Skeletal muscle cell (primary cell): ENCODE measurements around the gene CDK6.
"Not testable (repeated sequence)": the region's sequence is repeated elsewhere in the genome, so short reads cannot be mapped to it uniquely, and the experiment has no call there.

Experiments used
- DNase-seq: peaks from one replicate; pipeline ENCODE4 v3.0.0-alpha.2; 2010; ENCODE audit warnings: low read depth
- H3K4me3 ChIP-seq: 2 replicates; pipeline ENCODE4 v1.5.1; 2011; ENCODE audit warnings: low read depth, mild to moderate bottlenecking, control low read depth, low read length, moderate library complexity

The CDK6 gene

DNA sequence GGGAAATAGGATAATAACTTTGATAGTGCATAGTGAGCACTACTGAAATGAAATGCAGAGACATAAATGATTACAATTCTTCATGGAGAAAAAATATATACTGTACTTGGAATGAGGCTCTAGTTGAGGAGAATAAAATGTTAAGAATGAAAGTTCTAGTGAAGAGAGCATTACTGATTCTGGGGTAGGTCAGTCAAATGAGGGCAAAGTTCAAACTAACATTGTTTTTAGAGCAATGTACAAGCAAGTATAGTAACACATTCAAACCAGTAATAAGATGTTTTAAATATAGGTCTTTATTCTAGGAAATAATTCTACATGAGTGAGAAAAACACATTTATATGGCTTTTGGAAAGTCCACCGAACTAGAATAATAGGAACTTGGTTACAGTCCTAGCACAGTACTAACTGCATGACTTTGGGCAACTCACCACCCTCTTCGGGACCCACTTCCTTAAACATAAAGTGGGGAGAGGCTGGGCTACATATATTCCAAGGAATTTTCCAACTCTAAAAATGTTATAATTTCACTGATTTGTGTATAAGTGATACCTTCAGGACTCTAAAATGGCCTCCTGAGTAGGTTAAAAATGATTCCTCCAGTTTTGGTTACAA is 86.4 kb downstream of the CDK6 start:
- H3K4me3 ChIP-seq = no peak overlapping the region
- no peak for DNase-seq

DNA sequence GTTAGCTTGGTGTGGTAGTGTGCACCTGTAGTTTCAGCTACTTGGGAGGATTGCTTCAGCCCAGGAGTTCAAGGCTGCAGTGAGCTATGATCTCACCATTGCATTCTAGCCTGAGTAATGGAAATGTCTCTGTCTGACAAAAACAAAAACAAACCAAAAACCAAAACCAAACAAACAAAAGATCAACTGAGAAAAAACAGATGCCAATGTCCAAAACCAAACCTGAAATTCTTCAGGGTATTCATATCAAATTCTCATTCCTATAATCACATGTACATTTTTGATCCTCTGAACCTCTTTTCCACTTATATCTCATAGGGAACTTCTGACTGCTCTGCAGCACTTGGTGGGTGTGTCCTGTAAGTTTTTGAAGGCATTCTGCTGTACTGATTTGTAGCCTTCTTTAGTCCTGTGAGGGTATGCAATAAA is 87.0 kb downstream of the CDK6 start:
- DNase-seq = no peak
- no peak overlapping the region for H3K4me3 ChIP-seq

DNA sequence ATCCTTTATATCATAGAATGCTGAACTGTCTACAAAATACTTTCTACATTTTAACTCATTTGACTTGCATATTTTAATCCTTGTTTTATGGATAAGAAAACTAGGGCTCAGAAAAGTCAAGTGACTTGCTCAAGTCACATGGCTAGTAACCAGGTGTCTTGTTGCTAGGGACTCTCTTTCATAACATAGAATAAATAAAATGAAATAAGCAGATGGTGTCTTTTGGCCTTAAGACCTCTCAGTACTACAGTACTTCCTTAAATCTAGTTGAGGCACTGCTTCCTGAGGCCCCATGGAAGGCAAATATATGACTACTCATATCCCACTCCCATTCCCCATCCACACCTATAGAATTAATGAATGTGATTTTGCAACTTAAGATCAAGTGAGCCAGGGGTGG is 87.9 kb downstream of the CDK6 start:
- no peak overlapping the region for H3K4me3 ChIP-seq
- no peak for DNase-seq

DNA sequence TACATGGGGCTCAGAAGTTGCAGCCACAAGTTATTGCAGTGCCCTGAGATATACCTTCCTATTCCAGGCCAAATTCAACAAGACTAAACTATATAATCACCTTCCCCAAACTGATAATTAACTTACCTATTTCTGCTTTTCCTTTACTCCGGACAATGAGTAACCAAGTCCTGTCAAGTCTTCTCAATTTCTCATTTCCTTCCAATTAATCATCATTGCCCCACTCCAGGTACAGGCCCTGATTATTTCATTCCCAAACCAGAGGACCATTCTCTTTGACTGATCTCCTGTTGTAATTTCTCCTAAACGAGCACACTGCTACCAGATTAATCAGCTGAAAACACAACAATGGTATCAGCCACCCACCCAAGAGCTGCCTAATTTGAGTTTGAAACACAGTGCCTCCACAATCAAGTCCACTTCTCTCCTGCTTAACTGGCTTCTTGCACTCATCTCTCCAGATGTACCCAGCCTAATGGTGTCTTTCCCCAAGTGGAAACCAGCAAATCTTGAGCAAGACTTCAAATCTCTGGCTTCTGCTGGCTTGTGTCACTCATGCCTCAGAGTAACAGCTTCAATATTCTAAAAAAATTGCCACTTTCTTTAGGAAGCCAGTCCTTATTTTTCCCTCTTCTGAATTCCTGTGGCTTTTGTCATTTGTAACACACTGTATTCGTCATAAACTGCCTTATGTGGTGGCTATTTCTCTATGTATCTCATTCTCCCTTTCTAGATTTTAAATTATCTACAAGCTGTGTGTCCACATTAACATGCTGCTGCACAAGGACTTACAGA is 89.1 kb downstream of the CDK6 start:
- no peak for DNase-seq
- no peak overlapping the region for H3K4me3 ChIP-seq

DNA sequence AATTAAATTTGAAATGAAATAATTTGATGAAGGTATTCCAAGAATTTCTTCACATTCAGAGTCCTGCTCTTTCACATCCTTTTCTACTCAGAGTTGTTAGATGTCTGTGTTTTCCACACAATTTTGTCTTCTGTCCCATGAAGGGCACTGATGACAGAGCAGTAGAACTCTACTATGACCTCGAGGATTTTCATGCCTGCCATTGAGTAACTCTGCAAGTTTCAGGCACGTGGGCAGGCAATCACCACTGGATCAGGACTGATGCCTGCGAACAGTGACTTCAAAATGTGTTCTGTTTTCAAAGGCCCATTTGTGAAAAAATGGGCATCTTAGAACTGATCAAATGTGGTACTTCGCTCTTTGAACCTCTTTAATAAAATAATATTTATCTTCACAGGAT is 91.1 kb downstream of the CDK6 start:
- no peak for DNase-seq
- no peak overlapping the region for H3K4me3 ChIP-seq

DNA sequence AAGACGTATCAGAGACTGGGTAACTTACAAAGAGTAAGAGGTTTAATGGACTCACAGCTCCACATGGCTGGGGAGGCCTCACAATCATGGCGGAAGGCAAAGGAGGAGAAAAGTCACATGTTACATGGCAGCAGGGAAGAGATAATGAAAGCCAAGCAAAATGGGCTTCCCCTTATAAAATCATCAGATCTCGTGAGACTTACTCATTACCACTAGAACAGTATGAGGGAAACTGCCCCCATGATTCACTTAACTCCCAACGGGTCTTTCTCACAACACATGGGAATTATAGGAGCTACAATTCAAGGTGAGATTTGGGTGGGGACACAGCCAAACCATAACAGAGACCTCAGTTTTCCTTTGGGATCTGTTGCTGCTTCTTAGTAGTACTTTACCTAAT is 92.2 kb downstream of the CDK6 start:
- DNase-seq, H3K4me3 ChIP-seq: not testable (repeated sequence)

DNA sequence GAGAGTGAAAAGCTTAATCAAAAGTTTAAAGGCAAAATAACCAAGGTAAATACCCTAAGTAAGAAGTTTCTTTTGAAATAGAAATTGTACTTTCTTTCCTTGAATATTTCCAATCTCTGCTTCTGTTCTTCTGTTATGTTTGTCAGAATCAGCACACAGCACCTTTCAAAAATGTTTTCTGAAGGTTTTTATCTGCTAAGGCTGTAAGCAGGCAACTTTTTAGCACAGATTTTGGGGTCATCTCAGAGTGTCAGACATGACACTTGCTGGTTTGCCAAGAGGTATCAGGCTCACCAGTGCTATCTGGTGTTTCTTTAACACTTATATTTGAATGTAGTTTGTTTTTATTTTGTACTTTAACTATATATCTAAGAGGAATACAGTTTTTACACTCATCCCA is 94.2 kb downstream of the CDK6 start:
- no peak for DNase-seq
- H3K4me3 ChIP-seq = no peak overlapping the region

DNA sequence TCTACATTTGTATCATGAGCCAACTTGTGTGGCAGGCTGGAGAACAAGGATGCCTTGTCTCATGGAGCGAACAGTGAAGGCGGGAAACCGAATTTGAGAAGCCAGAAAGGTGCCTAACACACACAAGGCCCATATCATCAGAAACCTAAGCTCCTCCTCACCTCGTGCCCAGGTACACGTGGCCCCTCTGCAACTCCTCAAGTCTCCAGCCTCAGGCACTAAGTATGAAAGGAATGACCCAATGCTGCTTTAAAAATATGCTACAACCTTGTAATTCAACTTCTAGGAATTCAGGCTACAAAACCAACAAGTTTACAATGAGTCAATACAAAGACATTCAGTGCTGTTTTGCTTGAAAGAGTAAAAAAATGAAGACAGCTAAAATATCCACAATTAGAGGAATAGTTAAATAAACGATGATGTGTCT is 95.7 kb downstream of the CDK6 start:
- H3K4me3 ChIP-seq = no peak overlapping the region
- no peak for DNase-seq

DNA sequence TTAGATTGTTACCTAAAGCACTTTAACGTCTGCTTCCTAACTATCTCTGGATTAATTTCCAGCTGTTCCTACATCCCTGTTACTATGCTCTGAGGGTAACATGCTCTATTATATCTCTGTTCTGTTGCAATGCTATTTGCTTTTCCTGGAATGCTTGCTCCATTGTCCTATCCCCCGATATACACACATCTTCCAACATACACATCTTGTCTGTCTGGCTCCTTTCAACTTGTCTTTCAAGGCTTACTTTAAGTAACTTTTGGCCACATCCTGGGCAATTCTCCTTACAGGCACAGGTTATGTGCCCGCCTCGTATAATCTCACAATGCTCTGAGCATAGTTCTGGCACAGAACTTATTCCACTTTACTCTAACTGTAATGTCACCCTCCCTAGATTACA is 96.2 kb downstream of the CDK6 start:
- DNase-seq = no peak
- no peak overlapping the region for H3K4me3 ChIP-seq

DNA sequence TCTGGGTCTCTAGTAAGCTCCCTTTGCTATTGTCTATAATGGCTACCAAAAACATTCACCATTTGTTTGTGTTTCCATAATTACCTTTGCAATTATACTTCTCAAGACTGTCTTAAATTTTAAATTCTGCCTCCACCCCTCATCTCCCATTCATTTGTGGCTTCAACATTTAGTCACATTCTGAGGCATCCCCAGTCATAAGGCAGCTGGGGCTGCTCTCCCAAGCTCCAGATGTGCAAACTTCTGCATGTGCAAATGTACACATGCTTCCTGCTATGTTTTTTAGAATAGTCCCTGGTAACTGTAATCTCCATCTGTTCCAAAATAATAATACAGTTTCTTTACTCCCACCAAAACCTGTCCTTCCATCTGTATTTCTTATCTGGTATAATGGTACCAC is 97.3 kb downstream of the CDK6 start:
- no peak for DNase-seq
- H3K4me3 ChIP-seq = no peak overlapping the region

DNA sequence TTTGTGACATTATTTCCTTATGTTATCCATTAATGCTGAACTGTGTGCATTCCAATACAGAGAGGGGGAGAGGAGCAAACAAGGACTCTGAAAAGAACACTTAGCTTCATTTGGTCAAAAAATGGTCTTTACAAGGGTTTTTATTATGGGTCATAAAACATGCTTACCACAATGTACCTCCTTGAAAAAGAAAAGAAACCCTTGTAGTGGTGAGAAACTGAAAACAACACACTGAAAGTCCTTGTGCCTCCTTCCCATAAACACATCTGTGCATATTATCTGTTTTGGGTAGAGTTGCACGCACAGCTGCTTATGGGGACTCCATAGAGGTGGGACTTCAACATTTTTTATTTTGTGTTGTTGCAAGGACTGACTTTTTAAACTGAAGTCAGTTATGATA is 98.7 kb downstream of the CDK6 start:
- no peak for DNase-seq
- H3K4me3 ChIP-seq = no peak overlapping the region

DNA sequence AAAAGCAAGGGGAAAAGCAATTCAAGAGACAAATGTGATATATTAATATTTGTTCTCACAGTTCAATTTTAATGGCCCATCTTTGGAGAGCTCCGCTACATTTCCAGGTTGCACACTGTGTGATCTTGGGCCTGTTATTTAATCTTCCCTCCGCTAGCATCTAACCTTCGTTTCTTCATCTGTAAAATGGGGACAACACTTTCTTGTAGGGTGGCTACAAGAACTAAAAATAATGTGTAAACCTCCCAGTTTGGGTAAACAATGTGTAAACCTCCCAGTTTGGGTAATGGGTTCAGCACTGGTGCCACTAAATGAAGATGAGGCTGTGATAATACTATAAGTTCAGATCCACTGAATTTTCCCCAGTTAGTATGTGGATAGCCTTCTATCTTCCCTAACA is 99.5 kb downstream of the CDK6 start:
- no peak overlapping the region for H3K4me3 ChIP-seq
- no peak for DNase-seq

DNA sequence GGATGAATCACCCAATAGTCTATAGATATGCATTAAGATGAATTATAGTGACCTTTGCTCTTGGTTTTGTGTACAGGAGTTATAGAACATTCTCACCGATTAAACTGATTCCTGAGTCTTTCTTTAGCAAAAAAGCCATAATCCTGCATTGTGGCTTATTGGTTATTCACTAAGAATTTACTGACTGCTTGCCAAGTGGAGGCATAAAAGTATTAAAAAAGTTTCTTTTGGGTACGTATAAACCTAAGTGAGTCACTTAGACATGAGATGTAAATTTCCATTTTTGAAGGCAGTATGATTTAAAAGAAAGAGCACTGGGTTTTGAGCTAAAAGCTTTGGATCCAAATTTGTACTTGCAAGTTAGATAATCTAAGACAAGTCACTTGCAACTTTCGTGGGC is 100.7 kb downstream of the CDK6 start:
- no peak for DNase-seq

DNA sequence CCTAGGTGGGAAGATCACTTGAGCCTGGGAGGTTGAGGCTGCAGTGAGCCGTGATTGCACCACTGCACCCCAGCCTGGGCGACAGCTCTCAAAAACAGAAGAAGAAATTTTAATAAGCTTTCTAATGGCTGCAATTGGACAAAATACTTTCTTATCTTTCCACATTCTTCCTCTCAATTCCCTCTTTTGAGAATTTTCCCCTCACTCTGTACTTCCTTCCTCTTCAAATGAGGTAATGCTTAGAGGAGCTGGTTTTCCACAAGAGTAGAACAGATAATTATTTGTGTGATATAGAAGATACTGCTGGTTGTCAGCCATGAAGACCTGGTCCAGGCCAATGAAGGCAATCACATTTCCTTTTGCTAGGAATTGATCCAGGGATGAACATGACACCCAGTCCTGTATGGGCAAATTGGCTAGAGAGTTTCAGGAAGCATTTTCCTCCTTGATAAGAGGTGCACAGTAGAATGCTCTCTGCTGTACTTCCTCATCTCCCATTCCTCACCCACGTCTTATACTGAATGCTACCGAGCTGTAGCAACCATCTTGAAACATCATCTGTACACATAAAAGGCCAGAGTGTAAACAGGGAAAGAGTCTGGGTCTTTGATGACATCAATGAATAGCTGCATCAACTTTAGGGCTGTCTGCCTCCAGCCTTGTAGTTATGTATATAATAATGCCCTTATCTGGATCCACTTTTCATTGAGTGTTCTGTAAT is 103.9 kb downstream of the CDK6 start:
- no peak for DNase-seq
- H3K4me3 ChIP-seq = no peak overlapping the region

More for the DNA sequence above, 100.7 kb downstream of the CDK6 start:
- H3K4me3 ChIP-seq = no peak overlapping the region

DNA sequence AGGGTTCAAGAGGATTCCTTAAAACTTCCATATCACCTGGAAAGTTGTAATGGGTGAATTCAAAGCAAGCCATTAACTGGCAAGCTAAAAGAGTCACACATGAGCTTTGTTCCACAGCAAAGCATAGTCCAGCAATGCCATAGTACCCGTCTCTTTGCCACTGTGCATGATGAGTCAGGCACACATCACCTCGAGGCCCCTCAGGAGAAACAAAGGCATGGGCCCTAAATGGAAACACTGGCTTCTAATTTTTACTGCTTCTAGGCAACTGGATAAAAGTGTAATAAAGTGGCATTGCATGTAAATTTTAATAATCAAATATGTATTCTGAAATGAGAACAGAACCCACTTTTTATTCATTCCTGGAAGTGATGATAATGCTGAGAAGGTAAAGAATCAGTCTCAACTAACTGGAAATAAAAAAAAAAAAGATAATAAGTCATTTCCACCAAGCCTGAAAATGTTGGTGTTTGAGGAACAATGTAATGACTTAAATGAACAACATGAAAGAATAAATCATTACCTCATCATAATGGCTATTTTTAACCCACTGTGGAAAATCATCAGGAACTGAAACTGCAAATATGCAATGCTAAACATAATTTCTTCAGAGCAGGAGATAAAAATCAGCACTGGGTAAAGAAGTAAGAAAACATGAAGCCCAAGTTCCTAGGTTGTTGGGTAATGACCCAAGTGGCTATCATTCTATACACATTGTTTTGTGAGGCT is 104.9 kb downstream of the CDK6 start:
- no peak overlapping the region for H3K4me3 ChIP-seq
- no peak for DNase-seq

DNA sequence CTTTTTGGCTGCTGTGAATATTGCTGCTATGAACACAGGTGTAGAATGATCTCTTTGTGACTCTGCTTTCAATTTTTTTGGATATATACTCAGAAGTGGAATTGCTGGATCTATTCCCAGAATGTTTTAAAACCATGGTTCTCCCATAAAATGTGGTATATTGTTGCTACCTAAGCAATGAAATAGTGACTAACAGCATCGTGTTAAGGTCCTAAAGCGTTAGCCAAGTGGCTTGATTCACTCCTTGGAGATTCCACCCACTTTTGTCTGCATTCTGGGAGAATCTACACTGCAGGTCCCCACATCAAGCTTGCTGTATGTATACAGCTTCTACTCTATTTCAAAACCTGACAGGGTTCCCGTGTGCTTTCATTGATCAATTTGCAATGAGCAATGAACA is 105.6 kb downstream of the CDK6 start:
- no peak overlapping the region for H3K4me3 ChIP-seq
- no peak for DNase-seq

DNA sequence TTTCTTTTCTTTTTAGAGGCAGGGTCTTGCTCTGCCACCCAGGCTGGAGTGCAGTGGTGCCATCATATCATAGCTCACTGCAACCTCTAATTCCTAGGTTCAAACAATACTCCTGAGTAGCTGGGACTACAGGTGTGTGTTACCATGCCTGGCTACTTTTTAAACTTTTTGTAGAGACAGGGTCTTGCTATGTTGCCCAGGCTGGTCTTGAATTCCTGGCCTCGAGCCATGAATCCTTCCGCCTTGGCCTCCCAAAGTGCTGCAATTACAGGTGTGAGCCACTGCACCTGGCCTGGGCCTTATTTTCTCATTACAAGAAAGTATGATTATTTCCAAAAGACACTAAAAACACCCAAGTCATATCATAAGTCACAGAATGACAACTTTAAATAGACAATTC is 106.6 kb downstream of the CDK6 start:
- no peak for DNase-seq
- H3K4me3 ChIP-seq = no peak overlapping the region

DNA sequence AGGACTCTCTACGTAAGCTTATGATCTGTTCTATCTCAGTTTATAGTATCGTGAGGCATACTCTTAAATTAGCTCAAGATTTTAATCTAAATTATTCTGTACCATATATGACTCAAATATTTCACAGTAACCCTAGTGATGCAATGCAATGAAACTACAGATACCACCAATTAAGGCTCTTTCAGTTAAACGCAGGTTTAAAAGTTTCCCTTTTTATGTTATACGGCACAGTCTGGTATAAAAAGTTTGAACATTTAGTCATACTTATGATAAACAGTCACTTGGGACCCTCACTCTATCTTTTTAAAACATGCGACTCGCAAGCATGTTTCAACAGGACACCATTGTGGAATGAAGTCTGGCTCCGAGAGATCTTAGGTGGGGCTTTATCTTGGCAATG is 107.2 kb downstream of the CDK6 start:
- no peak overlapping the region for H3K4me3 ChIP-seq
- DNase-seq = no peak

DNA sequence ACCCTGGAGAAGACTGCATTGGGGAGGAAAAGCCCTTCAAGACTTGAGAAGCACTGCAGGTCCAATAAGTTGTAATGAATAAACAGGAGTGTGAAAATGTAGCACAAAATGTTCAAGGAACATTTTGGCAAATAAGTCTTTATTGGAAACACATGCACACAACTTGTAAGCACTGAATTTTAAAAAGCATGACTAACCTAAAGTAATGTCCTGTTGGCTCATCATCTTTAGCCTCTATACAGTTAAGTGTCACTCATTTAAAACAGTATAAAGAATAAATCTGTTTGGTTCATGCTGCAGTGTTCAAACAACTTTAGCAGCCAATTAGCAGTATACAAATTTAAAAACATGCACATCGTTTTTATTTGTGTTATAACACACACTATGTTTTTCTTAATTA is 108.6 kb downstream of the CDK6 start:
- no peak for DNase-seq
- no peak overlapping the region for H3K4me3 ChIP-seq
